GM12864 (cell line): ENCODE measurements around the gene RACGAP1.

Experiments used
- DNase-seq: peaks from one replicate; pipeline ENCODE4 v3.0.0-alpha.2; 2011; ENCODE audit warnings: low read depth
- H3K4me3 ChIP-seq: 2 replicates; pipeline ENCODE4 v1.5.1; 2011; ENCODE audit warnings: mild to moderate bottlenecking, low read depth, low read length, control low read depth
- CTCF ChIP-seq: IDR thresholded peaks from 2 replicates; pipeline ENCODE4 v1.5.1; 2011; ENCODE audit warnings: low read depth, mild to moderate bottlenecking, moderate library complexity, low read length, control low read depth, inconsistent platforms; ENCODE audit errors: missing control alignments

RACGAP1 gene

GRCh38 chr12:49961111-49961922 lies 64.0 kb downstream of the RACGAP1 start, which contains the start of gene AQP5:
TSS of gene AQP5 (plus strand) at chr12:49961872. CDS start at chr12:49962018, 146 bp downstream.
- H3K4me3 ChIP-seq, result no peak within 1 kb of the TSS
- no peak for DNase-seq
- no peak for TF ChIP-seq CTCF

- no peak overlapping the region for H3K4me3 ChIP-seq
Observed at GRCh38 chr12:49960474-49961110, 64.7 kb downstream of the RACGAP1 start.

GRCh38 chr12:49959685-49960473 lies 65.4 kb downstream of the RACGAP1 start:
- no peak for DNase-seq
- no peak overlapping the region for H3K4me3 ChIP-seq
- no peak for TF ChIP-seq CTCF

More at GRCh38 chr12:49960474-49961110, 64.7 kb downstream of the RACGAP1 start:
- no peak for DNase-seq
- no peak for TF ChIP-seq CTCF

- H3K4me3 ChIP-seq, result no peak overlapping the region
- no peak for TF ChIP-seq CTCF
- no peak for DNase-seq
Observed at GRCh38 chr12:49957570-49957967, 67.7 kb downstream of the RACGAP1 start.

- no peak for DNase-seq
- H3K4me3 ChIP-seq, result no peak overlapping the region
- no peak for TF ChIP-seq CTCF
Observed at GRCh38 chr12:49956663-49957569, 68.4 kb downstream of the RACGAP1 start.

- DNase-seq, result no peak
- TF ChIP-seq CTCF, result no peak
- no peak overlapping the region for H3K4me3 ChIP-seq
Observed at GRCh38 chr12:49955899-49956662, 69.2 kb downstream of the RACGAP1 start.
